ENCODE data around the gene TMCO4. TPM values are rescaled to one million over a fixed set of nuclear protein-coding genes. Genes with fewer than 3 reads are reported as not detected.
A peak's percentile ranks its signal among the peaks of the same experiment; 100 is the strongest.

TMCO4 gene
- total and polyA plus RNA-seq, 2 of the 8 experiments (the other 6 are each of a cell fraction or from before 2014, with no cell fraction given) = 3.0 to 3.1 TPM

- TF ChIP-seq JUN (IDR thresholded peaks at IDR 0.05; ENCODE audit: low read depth, low read length) (peak; percentile 23; the same call in 1 of the 2 replicates), SAP30 (IDR thresholded peaks at IDR 0.05; ENCODE audit: insufficient read depth, insufficient replicate concordance, low read length) (no peak), JUND (IDR thresholded peaks at IDR 0.05; ENCODE audit: low read length) (peak; percentile 72), ZNF274 (IDR thresholded peaks at IDR 0.05; ENCODE audit: borderline replicate concordance, extremely low read depth, low read length) (peak; percentile 55; the same call in 1 of the 2 replicates), EGR1 (IDR thresholded peaks at IDR 0.05; ENCODE audit: borderline replicate concordance, low read depth, low read length) (peak; percentile 80; the same call in 1 of the 2 replicates), KDM4A (IDR thresholded peaks at IDR 0.05; ENCODE audit: low read depth, low read length, severe bottlenecking) (no peak), CBX5 (IDR thresholded peaks at IDR 0.05; ENCODE audit: low read depth, low read length) (no peak), KDM5A (IDR thresholded peaks at IDR 0.05; ENCODE audit: low read length) (no peak), SP2 (IDR thresholded peaks at IDR 0.05; ENCODE audit: low read length) (no peak), MAFK (IDR thresholded peaks at IDR 0.05; ENCODE audit: low read depth, low read length) (no peak), SP1 (IDR thresholded peaks at IDR 0.05; ENCODE audit: low read depth, low read length) (peak; percentile 65), TEAD4 (IDR thresholded peaks at IDR 0.05; ENCODE audit: low read depth, low read length) (peak; percentile 37; the same call in 1 of the 2 replicates)
- TF ChIP-seq, protein P1, sequence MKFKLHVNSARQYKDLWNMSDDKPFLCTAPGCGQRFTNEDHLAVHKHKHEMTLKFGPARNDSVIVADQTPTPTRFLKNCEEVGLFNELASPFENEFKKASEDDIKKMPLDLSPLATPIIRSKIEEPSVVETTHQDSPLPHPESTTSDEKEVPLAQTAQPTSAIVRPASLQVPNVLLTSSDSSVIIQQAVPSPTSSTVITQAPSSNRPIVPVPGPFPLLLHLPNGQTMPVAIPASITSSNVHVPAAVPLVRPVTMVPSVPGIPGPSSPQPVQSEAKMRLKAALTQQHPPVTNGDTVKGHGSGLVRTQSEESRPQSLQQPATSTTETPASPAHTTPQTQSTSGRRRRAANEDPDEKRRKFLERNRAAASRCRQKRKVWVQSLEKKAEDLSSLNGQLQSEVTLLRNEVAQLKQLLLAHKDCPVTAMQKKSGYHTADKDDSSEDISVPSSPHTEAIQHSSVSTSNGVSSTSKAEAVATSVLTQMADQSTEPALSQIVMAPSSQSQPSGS (IDR thresholded peaks at IDR 0.05; ENCODE audit: low read length) = 0 out of 2 replicates have a peak, but pooled peaks have one; percentile 41
Measured at GRCh38 chr1:19780267-19780877, 19.3 kb downstream of the TMCO4 start (continued).

Measured in H1 (cell line).